BE2C (cell line): ENCODE results near the gene BAX.
"Not testable (repeated sequence)": the region's sequence is repeated elsewhere in the genome, so short reads cannot be mapped to it uniquely, and the experiment has no call there.

Source experiments
- DNase-seq: peaks from one replicate; pipeline ENCODE4 v3.0.0-alpha.2; 2020
- H3K27me3 ChIP-seq: fragments of 250-450 bp; sonication (Bioruptor Pico); 2 replicates; pipeline ENCODE4 v1.5.1; 2020; ENCODE audit warnings: mild to moderate bottlenecking
- H3K36me3 ChIP-seq: fragments of 250-450 bp; sonication (Bioruptor Pico); 2 replicates; pipeline ENCODE4 v1.5.1; 2020; ENCODE audit warnings: mild to moderate bottlenecking
- H3K4me1 ChIP-seq: fragments of 250-450 bp; sonication (Bioruptor Pico); 2 replicates; pipeline ENCODE4 v1.5.1; 2020
- H3K4me3 ChIP-seq: 2 replicates; pipeline ENCODE4 v1.5.1; 2011; ENCODE audit warnings: low read depth, low read length
- H3K9me3 ChIP-seq: fragments of 250-450 bp; sonication (Bioruptor Pico); 2 replicates; pipeline ENCODE4 v1.5.1; 2020
- CTCF ChIP-seq: IDR thresholded peaks from 2 replicates; pipeline ENCODE4 v1.5.1; 2012; ENCODE audit warnings: mild to moderate bottlenecking, low read depth, low read length

The BAX gene

GRCh38 chr19:48920949-48921348 lies 33.7 kb upstream of the BAX start:
- no peak for TF ChIP-seq CTCF
- no peak for DNase-seq
- Histone ChIP-seq H3K36me3 (peaks cover 14% of the 10 kb centered on the region), H3K4me1 (no peaks in the 10 kb centered on the region), H3K27me3 (no peaks in the 10 kb centered on the region), H3K4me3 (no peak overlapping the region), H3K9me3 (no peaks in the 10 kb centered on the region)

- no peaks in the 10 kb centered on the region for H3K27me3 ChIP-seq
- no peak for TF ChIP-seq CTCF
- H3K4me1 ChIP-seq: no peaks in the 10 kb centered on the region
- no peak for DNase-seq
- no peaks in the 10 kb centered on the region for H3K9me3 ChIP-seq
- peaks cover 14% of the 10 kb centered on the region for H3K36me3 ChIP-seq
- no peak overlapping the region for H3K4me3 ChIP-seq
Measured at GRCh38 chr19:48921721-48922500, 32.8 kb upstream of the BAX start.

GRCh38 chr19:48922548-48923490 lies 31.9 kb upstream of the BAX start:
- Histone ChIP-seq H3K27me3 (no peaks in the 10 kb centered on the region), H3K4me1 (no peaks in the 10 kb centered on the region), H3K36me3 (peaks cover 14% of the 10 kb centered on the region), H3K9me3 (no peaks in the 10 kb centered on the region), H3K4me3 (no peak overlapping the region)
- TF ChIP-seq CTCF: no peak
- no peak for DNase-seq

GRCh38 chr19:48925240-48925843 lies 29.3 kb upstream of the BAX start:
- DNase-seq: no peak

GRCh38 chr19:48925890-48926289 lies 28.8 kb upstream of the BAX start:
- H3K4me1 ChIP-seq, H3K4me3 ChIP-seq, H3K27me3 ChIP-seq, H3K9me3 ChIP-seq, DNase-seq, H3K36me3 ChIP-seq: not testable (repeated sequence)

More at GRCh38 chr19:48925240-48925843, 29.3 kb upstream of the BAX start:
- Histone ChIP-seq H3K36me3 (peaks cover 12% of the 10 kb centered on the region), H3K9me3 (no peaks in the 10 kb centered on the region), H3K27me3 (no peaks in the 10 kb centered on the region), H3K4me1 (no peaks in the 10 kb centered on the region), H3K4me3 (no peak overlapping the region)
- TF ChIP-seq CTCF: no peak

- Histone ChIP-seq H3K36me3 (no peaks in the 10 kb centered on the region), H3K4me1 (no peaks in the 10 kb centered on the region), H3K4me3 (no peak overlapping the region), H3K27me3 (no peaks in the 10 kb centered on the region), H3K9me3 (no peaks in the 10 kb centered on the region)
- no peak for TF ChIP-seq CTCF
- DNase-seq: no peak
Measured at GRCh38 chr19:48926909-48927308, 27.8 kb upstream of the BAX start.

- H3K4me3 ChIP-seq, H3K4me1 ChIP-seq: not testable (repeated sequence)
Measured at GRCh38 chr19:48927692-48928091, 27.0 kb upstream of the BAX start.

More at GRCh38 chr19:48927692-48928091, 27.0 kb upstream of the BAX start:
- not testable (repeated sequence) for H3K27me3 ChIP-seq, H3K9me3 ChIP-seq, H3K36me3 ChIP-seq, DNase-seq
